ENCODE data around the gene LAMA5.
A peak's percentile ranks its signal among the peaks of the same experiment; 100 is the strongest.

LAMA5 gene

GRCh38 chr20:62387933-62388635, 21.0 kb upstream of the LAMA5 start:
- TF ChIP-seq CTCF (IDR thresholded peaks at IDR 0.05; ENCODE audit: low read depth, low read length, missing control alignments): no peak
- no peak for DNase-seq (ENCODE audit: low read depth)
- H3K4me3 ChIP-seq (ENCODE audit: low read depth, low read length): peak overlapping the region; percentile 96

- peak overlapping the region; percentile 96 for H3K4me3 ChIP-seq (ENCODE audit: low read depth, low read length)
- DNase-seq (ENCODE audit: low read depth): no peak
- no peak for TF ChIP-seq CTCF (IDR thresholded peaks at IDR 0.05; ENCODE audit: low read depth, low read length, missing control alignments)
Measured at GRCh38 chr20:62387219-62387913, 20.3 kb upstream of the LAMA5 start.

GRCh38 chr20:62386383-62387218, 19.5 kb upstream of the LAMA5 start, which contains the start of gene RPS21:
RPS21 (plus strand) TSS chr20:62387103; CDS start chr20:62387339, 236 bp downstream.
- peak within 1 kb of the TSS; percentile 96 for H3K4me3 ChIP-seq (ENCODE audit: low read depth, low read length)
- TF ChIP-seq CTCF (IDR thresholded peaks at IDR 0.05; ENCODE audit: low read depth, low read length, missing control alignments): no peak
- DNase-seq (ENCODE audit: low read depth): peak; percentile 77

- peak; percentile 42 for DNase-seq (ENCODE audit: low read depth)
- TF ChIP-seq CTCF (IDR thresholded peaks at IDR 0.05; ENCODE audit: low read depth, low read length, missing control alignments): peak; percentile 98
- H3K4me3 ChIP-seq (ENCODE audit: low read depth, low read length): no peak overlapping the region
Measured at GRCh38 chr20:62382306-62383198, 15.4 kb upstream of the LAMA5 start.

- DNase-seq (ENCODE audit: low read depth): no peak
- TF ChIP-seq CTCF (IDR thresholded peaks at IDR 0.05; ENCODE audit: low read depth, low read length, missing control alignments): no peak
- H3K4me3 ChIP-seq (ENCODE audit: low read depth, low read length): no peak overlapping the region
Measured at GRCh38 chr20:62381842-62382241, 14.7 kb upstream of the LAMA5 start.

- no peak overlapping the region for H3K4me3 ChIP-seq (ENCODE audit: low read depth, low read length)
- TF ChIP-seq CTCF (IDR thresholded peaks at IDR 0.05; ENCODE audit: low read depth, low read length, missing control alignments): no peak
- no peak for DNase-seq (ENCODE audit: low read depth)
Measured at GRCh38 chr20:62381202-62381797, 14.2 kb upstream of the LAMA5 start.

Data from GM12864 (cell line).